NCI-H510A (cell line): Measurements from ENCODE around the gene NUDT13.

Source experiments
- DNase-seq: peaks from one replicate; lab custom pipeline; 2025; lab: John Stamatoyannopoulos, UW

The NUDT13 gene

DNA sequence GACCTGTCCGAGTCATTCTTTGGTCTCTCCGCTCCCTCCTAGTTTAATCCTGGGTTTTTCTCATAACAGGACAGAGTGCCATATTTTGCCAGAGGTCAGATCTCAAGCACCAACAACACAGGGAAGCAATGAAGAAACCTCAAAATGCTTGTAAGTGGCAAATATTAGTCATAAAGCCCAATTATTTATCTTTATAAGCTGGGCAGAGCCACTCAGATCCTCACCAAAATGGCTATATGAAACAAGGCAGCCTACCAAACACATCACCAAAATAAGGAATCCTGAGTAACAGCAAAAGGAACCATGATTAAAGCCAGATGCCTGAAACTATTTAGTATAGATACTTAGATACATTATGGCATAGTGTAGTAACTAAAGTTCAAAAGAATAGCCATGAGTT is 52.8 kb downstream of the NUDT13 start:
- no peak for DNase-seq

DNA sequence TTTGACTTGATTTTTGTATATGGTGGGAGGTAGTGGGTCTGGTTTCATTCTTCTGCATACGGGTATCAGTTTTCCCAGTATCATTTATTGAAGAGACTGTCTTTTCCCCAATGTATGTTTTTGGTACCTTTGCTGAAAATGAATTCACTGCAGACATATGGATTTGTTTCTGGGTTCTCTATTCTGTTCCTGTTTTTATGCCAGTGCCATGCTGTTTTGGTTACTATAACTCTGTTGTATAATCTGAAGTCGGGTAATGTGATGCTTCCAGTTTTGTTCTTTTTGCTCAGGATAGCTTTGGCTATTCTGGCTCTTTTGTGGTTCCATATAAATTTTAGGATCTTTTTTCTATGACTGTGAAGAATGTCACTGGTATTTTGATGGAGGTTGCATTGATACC is 56.7 kb downstream of the NUDT13 start:
- DNase-seq = no peak

DNA sequence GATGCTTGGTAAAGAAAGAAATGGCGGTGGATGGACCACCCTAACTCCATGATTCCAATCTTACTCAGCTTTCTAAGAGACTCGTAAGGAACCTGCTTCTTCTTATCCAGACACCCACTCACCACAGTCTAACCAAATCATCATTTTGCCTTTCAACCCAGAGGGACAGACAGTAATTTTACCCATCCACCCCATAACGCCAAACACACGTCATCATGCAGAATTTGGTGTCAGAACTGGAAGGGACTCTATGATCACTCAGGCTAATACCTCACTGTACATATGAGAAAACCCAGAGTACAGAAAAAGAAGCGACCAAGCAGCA is 57.2 kb downstream of the NUDT13 start:
- no peak for DNase-seq

DNA sequence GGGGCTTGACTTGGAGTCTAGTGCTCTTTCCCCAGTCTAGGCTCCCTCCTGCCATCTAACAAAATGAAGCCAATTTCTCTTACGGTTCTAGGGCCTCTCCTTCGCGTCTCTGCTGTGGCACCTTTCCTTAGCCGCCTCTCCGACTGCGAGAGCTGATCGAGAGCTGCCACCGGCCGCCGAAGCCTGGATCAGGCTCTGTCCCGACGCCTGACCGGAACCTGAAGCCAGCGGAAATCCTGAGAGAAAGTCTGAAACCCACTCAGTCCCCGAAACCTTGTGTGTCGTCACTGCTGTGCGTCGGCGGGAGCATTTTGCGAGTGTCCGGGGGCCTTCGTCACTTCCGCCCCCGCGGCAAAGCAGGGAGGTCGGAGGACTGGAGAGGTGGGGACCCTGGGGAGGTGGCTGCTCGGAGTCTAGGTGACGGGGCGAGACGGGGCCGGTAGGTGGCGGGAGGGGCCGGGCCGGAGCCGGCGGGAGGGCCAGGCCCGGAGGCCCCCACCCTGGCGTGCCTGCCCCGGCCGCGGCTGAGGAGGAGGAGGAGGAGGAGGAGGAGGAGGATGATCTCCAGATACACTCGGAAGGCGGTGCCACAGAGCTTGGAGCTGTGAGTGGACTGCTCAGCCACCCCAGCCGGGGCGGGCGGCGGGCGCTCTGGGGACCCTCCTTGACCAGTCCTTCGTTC is 57.7 kb downstream of the NUDT13 start, which contains the start of the genes ECD and FAM149B1:
Gene ECD, minus strand, starts transcription at position 226 of the 682 bp plus-strand sequence. CDS start 4,071 bp downstream, outside the sequence.
Gene FAM149B1, plus strand, starts transcription at position 337 of the 682 bp plus-strand sequence. Its CDS starts 221 bp downstream, at position 558.
- peak; percentile 81 for DNase-seq

DNA sequence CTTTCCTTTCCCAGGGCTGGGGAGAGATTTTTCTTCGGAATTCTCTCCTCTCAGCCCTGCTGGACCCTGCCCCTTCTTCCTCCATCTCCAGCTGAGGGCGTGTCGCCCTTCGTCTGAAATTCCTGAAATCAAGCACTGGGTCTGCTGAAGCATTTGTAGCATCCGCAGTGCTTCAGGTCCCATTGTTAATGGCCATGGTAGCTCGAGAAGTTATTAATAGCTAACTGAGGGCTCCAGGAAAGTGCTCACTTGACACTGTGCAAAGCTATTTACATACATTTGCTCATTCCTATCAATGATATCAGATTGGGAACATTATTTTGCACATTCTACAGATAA is 58.2 kb downstream of the NUDT13 start:
- no peak for DNase-seq

DNA sequence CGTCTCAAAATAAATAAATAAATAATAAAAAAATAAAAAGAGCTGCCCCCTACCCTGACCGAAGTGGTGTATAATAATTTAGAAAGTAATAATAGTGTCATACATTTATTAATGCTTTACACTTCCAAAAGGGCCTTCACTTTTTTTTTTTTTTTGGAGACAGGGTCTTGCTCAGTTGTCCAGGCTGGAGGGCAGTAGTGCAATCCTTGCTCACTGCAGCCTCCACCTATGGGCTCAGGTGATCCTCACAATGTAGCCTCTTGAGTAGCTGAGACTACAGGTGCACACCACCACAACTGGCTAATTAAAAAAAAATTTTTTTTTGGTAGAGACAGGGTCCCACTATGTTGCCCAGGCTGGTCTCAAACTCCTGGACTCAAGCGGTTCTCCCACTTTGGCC is 59.1 kb downstream of the NUDT13 start:
- DNase-seq = no peak

DNA sequence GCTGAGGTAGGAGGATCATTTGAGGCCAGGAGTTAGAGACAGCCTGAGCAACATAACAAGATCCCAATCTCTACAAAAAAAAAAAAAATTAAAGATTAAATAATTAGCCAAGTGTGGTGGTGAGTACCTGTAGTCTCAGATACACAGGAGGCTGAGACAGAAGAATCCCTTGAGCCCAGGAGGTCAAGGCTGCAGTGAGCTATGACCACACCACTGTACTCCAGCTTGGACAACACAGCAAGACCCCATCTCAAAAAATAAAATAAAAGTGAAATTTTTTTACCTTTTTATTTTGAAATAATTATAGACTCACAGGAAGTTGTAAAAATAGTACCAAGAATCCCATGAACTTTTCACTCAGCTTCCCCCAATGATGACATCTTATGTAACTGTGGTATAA is 62.6 kb downstream of the NUDT13 start:
- no peak for DNase-seq

DNA sequence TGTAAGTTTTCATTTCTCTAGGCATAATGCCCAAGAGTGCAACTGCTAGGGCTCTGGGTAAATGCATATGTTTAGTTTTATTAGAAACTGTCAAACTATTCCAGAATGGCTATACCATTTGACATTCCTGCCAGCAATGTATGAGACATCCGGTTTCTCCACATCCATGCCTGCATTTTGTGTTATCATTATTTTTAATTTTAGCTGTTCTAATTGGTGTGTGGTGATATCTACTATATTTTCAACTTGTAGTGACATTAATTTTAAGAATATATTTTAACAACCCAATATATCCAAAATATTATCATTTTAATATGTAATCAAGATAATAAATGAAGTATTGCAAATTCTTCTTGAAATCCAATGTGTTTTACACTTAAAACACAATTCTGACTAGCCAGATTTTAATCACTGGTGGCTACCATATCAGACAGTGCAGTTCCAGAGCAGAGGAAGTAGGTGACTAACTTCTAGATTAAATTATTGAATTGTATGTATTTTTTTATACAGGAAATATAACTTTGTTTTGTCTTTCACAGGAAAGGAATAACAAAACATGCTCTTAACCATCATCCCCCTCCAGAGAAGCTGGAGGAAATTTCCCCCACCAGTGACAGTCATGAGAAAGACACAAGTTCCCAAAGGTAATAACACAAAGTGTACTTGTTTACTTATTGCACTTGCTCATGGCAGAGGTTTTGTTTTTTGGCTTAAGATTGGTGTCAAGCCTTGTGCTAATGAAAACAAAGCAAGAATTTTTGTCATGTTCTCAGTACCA is 64.1 kb downstream of the NUDT13 start:
- no peak for DNase-seq
